ENCODE measurements around the gene TSPO. TPM values are rescaled to one million over a fixed set of nuclear protein-coding genes. Genes with fewer than 3 reads are reported as not detected.
"Not testable (repeated sequence)": the region's sequence is repeated elsewhere in the genome, so short reads cannot be mapped to it uniquely, and the experiment has no call there.

TSPO gene
- polyA plus RNA-seq, 1 of the 3 experiments (the other 2 are of a cell fraction): 156 TPM

DNA sequence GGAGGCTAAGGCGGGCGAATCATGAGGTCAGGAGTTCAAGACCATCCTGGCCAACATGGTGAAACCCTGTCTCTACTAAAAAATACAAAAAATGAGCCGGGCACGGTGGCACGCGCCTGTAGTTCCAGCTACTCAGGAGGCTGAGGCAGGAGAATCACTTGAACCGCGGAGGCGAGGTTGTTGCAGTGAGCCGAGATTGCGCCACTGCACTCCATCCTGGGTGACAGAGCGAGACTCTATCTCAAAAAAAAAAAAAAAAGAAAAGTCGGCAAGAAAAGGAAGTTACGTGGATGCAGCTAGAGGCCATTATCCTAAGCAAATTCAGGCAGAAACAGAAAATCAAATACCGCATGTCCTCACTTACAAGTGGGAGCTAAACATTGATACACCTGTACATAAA, 5.0 kb upstream of the TSPO start:
- H3K4me3 ChIP-seq (ENCODE audit: low read depth in 2 of 2, low read length in 1 of 2); H3K27ac ChIP-seq (ENCODE audit: low read depth in 2 of 2, low read length in 1 of 2); H3K4me2 ChIP-seq; H3K9ac ChIP-seq; H3K36me3 ChIP-seq (replicated peaks in 1 of 2; ENCODE audit: control insufficient read depth in 1 of 2, insufficient read depth in 2 of 2, low read length in 1 of 2); H3K9me2 ChIP-seq; DNase-seq; H3K9me3 ChIP-seq; H3K27me3 ChIP-seq (ENCODE audit: insufficient read depth); CTCF ChIA-PET; H4K20me1 ChIP-seq (ENCODE audit: insufficient read depth); H3K4me1 ChIP-seq (ENCODE audit: control insufficient read depth in 1 of 2, insufficient read depth in 2 of 2, low read depth in 1 of 2, low read length in 1 of 2); POLR2A ChIA-PET; H3F3A ChIP-seq (replicated peaks; ENCODE audit: insufficient read depth); H2AFZ ChIP-seq (ENCODE audit: low read depth): not testable (repeated sequence)
- H3K79me2 ChIP-seq (ENCODE audit: insufficient read depth): peaks cover 14% of the 10 kb centered on the region; the same call in 1 of the 2 replicates
- 94% methylated on average over 15 of the region's 15 CpGs for WGBS (ENCODE audit: low lambda C conversion rate)

DNA sequence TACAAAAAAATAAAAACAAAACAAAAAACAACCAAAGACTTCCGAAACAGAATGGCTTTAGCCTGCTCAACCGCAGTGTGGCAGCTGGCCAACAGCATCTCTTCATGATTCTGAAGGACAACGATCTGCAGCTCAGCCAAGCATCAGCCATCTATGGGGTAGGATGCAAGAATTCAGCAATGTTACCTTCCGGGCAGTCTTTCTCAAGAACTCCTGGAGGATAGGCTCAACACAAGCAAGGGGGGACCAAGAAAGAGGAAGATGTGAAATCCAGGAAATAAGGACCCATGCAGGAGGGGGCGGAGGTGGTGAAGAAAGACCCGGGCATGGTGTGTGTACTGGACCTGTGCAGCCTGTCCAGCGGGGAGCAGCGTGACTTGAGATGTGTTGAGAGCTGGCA, 3.5 kb upstream of the TSPO start:
- H3K9me2 ChIP-seq: no peaks in the 10 kb centered on the region
- DNase-seq: no peak
- no peaks in the 10 kb centered on the region for H3K9me3 ChIP-seq
- no peak overlapping the region for H3K9ac ChIP-seq
- H3K27me3 ChIP-seq (ENCODE audit: insufficient read depth): no peaks in the 10 kb centered on the region
- CTCF ChIA-PET: no interaction called here
- no peaks in the 10 kb centered on the region for H3K36me3 ChIP-seq (replicated peaks in 1 of 2; ENCODE audit: control insufficient read depth in 1 of 2, insufficient read depth in 2 of 2, low read length in 1 of 2)
- no peak overlapping the region for H3K4me3 ChIP-seq (ENCODE audit: low read depth in 2 of 2, low read length in 1 of 2)
- H3K4me2 ChIP-seq: no peak overlapping the region
- H3K79me2 ChIP-seq (ENCODE audit: insufficient read depth): peaks cover 16% of the 10 kb centered on the region
- H4K20me1 ChIP-seq (ENCODE audit: insufficient read depth): no peaks in the 10 kb centered on the region
- H3K27ac ChIP-seq (ENCODE audit: low read depth in 2 of 2, low read length in 1 of 2): no peak overlapping the region
- peaks cover 0 to 5% of the 10 kb centered on the region in 2 experiments; a peak in 1 of 4 replicates for H3K4me1 ChIP-seq (ENCODE audit: control insufficient read depth in 1 of 2, insufficient read depth in 2 of 2, low read depth in 1 of 2, low read length in 1 of 2)
- 72% methylated on average over 8 of the region's 8 CpGs for WGBS (ENCODE audit: low lambda C conversion rate)
- TF ChIP-seq GATA2 (CRISPR knock-in tag; IDR thresholded peaks at IDR 0.05) (no peak), FOXM1 (IDR thresholded peaks at IDR 0.05; ENCODE audit: low read depth) (no peak), JUND (IDR thresholded peaks at IDR 0.05) (no peak), EZH2phosphoT487 (IDR thresholded peaks at IDR 0.05; ENCODE audit: borderline replicate concordance, low read depth) (no peak), TCF12 (IDR thresholded peaks at IDR 0.05) (no peak), SIN3A (IDR thresholded peaks at IDR 0.05; ENCODE audit: borderline replicate concordance, low read depth, low read length) (no peak), FOXJ3 (CRISPR knock-in tag; IDR thresholded peaks at IDR 0.05) (no peak)
- TF ChIP-seq, protein P1, sequence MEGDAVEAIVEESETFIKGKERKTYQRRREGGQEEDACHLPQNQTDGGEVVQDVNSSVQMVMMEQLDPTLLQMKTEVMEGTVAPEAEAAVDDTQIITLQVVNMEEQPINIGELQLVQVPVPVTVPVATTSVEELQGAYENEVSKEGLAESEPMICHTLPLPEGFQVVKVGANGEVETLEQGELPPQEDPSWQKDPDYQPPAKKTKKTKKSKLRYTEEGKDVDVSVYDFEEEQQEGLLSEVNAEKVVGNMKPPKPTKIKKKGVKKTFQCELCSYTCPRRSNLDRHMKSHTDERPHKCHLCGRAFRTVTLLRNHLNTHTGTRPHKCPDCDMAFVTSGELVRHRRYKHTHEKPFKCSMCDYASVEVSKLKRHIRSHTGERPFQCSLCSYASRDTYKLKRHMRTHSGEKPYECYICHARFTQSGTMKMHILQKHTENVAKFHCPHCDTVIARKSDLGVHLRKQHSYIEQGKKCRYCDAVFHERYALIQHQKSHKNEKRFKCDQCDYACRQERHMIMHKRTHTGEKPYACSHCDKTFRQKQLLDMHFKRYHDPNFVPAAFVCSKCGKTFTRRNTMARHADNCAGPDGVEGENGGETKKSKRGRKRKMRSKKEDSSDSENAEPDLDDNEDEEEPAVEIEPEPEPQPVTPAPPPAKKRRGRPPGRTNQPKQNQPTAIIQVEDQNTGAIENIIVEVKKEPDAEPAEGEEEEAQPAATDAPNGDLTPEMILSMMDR (IDR thresholded peaks at IDR 0.05): no peak
- TF ChIP-seq, protein P2, sequence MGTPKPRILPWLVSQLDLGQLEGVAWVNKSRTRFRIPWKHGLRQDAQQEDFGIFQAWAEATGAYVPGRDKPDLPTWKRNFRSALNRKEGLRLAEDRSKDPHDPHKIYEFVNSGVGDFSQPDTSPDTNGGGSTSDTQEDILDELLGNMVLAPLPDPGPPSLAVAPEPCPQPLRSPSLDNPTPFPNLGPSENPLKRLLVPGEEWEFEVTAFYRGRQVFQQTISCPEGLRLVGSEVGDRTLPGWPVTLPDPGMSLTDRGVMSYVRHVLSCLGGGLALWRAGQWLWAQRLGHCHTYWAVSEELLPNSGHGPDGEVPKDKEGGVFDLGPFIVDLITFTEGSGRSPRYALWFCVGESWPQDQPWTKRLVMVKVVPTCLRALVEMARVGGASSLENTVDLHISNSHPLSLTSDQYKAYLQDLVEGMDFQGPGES (IDR thresholded peaks at IDR 0.05; ENCODE audit: low read depth, low read length): no peak
- TF ChIP-seq, protein P3, sequence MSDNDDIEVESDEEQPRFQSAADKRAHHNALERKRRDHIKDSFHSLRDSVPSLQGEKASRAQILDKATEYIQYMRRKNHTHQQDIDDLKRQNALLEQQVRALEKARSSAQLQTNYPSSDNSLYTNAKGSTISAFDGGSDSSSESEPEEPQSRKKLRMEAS (IDR thresholded peaks at IDR 0.05; ENCODE audit: low read depth): no peak
- POLR2A ChIA-PET: no interaction called here
- no peaks in the 10 kb centered on the region for H3F3A ChIP-seq (replicated peaks; ENCODE audit: insufficient read depth)
- no peak overlapping the region for H2AFZ ChIP-seq (ENCODE audit: low read depth)

Measured in SK-N-SH (cell line).